Heart left ventricle (tissue), 16 donors: ENCODE data around the gene IL15. TPM values are rescaled to one million over a fixed set of nuclear protein-coding genes. Genes with fewer than 3 reads are reported as not detected.

ENCODE experiments used
- ATAC-seq, 4 donors: fragments of 200-7000 bp; cut with Tn5 transposase; one replicate each; pipeline ENCODE4 v1.9.1; 2020 to 2022; ENCODE audit warnings: moderate library complexity in 4 of 4, mild to moderate bottlenecking in 3 of 4, moderate number of reproducible peaks in 1 of 4
- DNase-seq, 5 donors: peaks; one replicate each; pipeline ENCODE4 v3.0.0-alpha.2; 2020
- H3K27ac ChIP-seq, 12 donors: fragments of 200-600 bp; sonication (generic) in 4 of 12; one replicate each; pipeline versions ENCODE4 v1.5.0 to v1.8.0; 2016 to 2022; ENCODE audit warnings: mild to moderate bottlenecking in 2 of 12
- H3K27me3 ChIP-seq, 9 donors: fragments of 200-600 bp; sonication (generic) in 2 of 9; one replicate each; pipeline versions ENCODE4 v1.5.1 to v1.8.0; 2016 to 2022; ENCODE audit warnings: mild to moderate bottlenecking in 3 of 9
- H3K36me3 ChIP-seq, 9 donors: fragments of 200-600 bp; sonication (generic) in 2 of 9; one replicate each; pipeline versions ENCODE4 v1.5.0 to v1.8.0; 2018 to 2022; ENCODE audit warnings: mild to moderate bottlenecking in 2 of 9
- H3K4me1 ChIP-seq, 12 donors: fragments of 200-600 bp; sonication (generic) in 4 of 12; one replicate each; pipeline versions ENCODE4 v1.5.0 to v1.8.0; 2016 to 2022; ENCODE audit warnings: mild to moderate bottlenecking in 3 of 12
- H3K4me3 ChIP-seq, 12 donors: fragments of 200-600 bp; sonication (generic) in 4 of 12; one replicate each; pipeline versions ENCODE4 v1.5.0 to v1.8.0; 2017 to 2022; ENCODE audit warnings: mild to moderate bottlenecking in 9 of 12, moderate library complexity in 4 of 12
- H3K9me3 ChIP-seq, 12 donors: fragments of 200-600 bp; sonication (generic) in 4 of 12; one replicate each; pipeline versions ENCODE4 v1.5.0 to v1.8.0; 2016 to 2022; ENCODE audit warnings: mild to moderate bottlenecking in 1 of 12
- POLR2A ChIP-seq, 2 donors: fragments of 450-650 bp; IDR thresholded peaks; one replicate each; pipeline ENCODE4 v1.6.1; 2017; ENCODE audit warnings: antibody characterized with exemption in 2 of 2, mild to moderate bottlenecking in 2 of 2, moderate library complexity in 2 of 2
- WGBS, 4 donors: extraction: QIAGEN DNeasy Blood & Tissue Kit in 2 of 4; methylation state at CpG; one replicate each; pipeline versions ENCODE4 v1.1.5 to v1.1.7; 2013 to 2018; 5-methylcytosine and 5-hydroxymethylcytosine counted together
- intact Hi-C, 10 donors: fragments of 100-400 bp; cut with DNase I; formaldehyde crosslinking; loops; one replicate each; pipeline versions ENCODE4 v1.11.1 to v1.14.2; 2022
- polyA plus RNA-seq, 2 donors: library from polyadenylated mRNA; stranded (reverse); fragments of 200-250 nt; gene quantifications; one replicate each; pipeline ENCODE4 v1.2.3, GENCODE V29; 2013
- total RNA-seq, 9 donors: library from RNA; depleted of rRNA in 2 of 9; stranded (reverse); fragments of >200 nt in 2 of 9; fragmentation: NEBNext Ultra II Directional in 3 of 9; extraction: Animal tissue kit (Norgen Biotek cat#: 25700) in 3 of 9; gene quantifications; one replicate each; pipeline versions ENCODE4 v1.1.0 to v1.2.4, GENCODE V29; 2016 to 2023
- TF ChIP-seq, protein P1 (sequence below), 12 donors: fragments of 200-600 bp; sonication (generic) in 4 of 12; IDR thresholded peaks; one replicate each; pipeline versions ENCODE4 v1.5.0 to v1.8.0; 2018 to 2022; ENCODE audit warnings: antibody characterized with exemption in 12 of 12, mild to moderate bottlenecking in 5 of 12
- donor health status: ischemic (EF 13 %, LVEDD 7.1; RV severe dilation, severe dysfunction).
- donor health status: healthy with polysubstance abuse.
- donor health status: DM: no; HTN: yes; CAD: no.
- donor health status: DM: no; HTN: no; CAD: no.
- donor health status: ischemic (EF 25% LVEDD 6.9; RV normal size, moderate dysfunction).
- donor health status: ischemic (EF 25% LVEDD 5.7; RV mildly dilated, moderate dysfunction).
- donor health status: healthy.
- donor health status: DM: yes; HTN: yes; CAD: no.
- donor health status: ischemic (EF 35%, LVEDD 5.7; RV mildly dilated, moderate dysfunction).
- donor health status: nonischemic (EF 11% LVEDD 7.7; RV severe dilation, severe dysfunction).
- donor health status: DM: yes; HTN: yes; CAD: no.
- donor health status: PGD.
- donor health status: ischemic (EF 29% LVEDD 5.4; RV normal size, mild dysfunction).
- donor health status: nonischemic (EF 23%, LVEDD 6.1; RV moderate dilation, normal function).

IL15 gene
- total and polyA plus RNA-seq, 11 donors, result 1.1 to 15.1 (median 2.5) TPM

GRCh38 chr4:141647966-141648365 lies 11.6 kb downstream of the IL15 start:
- no peak for DNase-seq
- Histone ChIP-seq H3K9me3 (no peaks in the 10 kb centered on the region), H3K27me3 (no peaks in the 10 kb centered on the region), H3K36me3 (no peaks in the 10 kb centered on the region), H3K4me3 (no peak overlapping the region), H3K27ac (peak overlapping the region in 3 of 12 donors; percentile 17 to 72 (median 31)), H3K4me1 (peaks cover 0 to 60% (median 12%) of the 10 kb centered on the region in 12 donors)
- WGBS, 4 donors, result 43 to 53% (median 46%) methylated on average over 1 of the region's 1 CpG
- intact Hi-C loops, result no loop called here
- ATAC-seq, result no peak
- TF ChIP-seq, protein P1, sequence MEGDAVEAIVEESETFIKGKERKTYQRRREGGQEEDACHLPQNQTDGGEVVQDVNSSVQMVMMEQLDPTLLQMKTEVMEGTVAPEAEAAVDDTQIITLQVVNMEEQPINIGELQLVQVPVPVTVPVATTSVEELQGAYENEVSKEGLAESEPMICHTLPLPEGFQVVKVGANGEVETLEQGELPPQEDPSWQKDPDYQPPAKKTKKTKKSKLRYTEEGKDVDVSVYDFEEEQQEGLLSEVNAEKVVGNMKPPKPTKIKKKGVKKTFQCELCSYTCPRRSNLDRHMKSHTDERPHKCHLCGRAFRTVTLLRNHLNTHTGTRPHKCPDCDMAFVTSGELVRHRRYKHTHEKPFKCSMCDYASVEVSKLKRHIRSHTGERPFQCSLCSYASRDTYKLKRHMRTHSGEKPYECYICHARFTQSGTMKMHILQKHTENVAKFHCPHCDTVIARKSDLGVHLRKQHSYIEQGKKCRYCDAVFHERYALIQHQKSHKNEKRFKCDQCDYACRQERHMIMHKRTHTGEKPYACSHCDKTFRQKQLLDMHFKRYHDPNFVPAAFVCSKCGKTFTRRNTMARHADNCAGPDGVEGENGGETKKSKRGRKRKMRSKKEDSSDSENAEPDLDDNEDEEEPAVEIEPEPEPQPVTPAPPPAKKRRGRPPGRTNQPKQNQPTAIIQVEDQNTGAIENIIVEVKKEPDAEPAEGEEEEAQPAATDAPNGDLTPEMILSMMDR (IDR thresholded peaks at IDR 0.05), result no peak
- no peak for TF ChIP-seq POLR2A (IDR thresholded peaks at IDR 0.05)

DNA sequence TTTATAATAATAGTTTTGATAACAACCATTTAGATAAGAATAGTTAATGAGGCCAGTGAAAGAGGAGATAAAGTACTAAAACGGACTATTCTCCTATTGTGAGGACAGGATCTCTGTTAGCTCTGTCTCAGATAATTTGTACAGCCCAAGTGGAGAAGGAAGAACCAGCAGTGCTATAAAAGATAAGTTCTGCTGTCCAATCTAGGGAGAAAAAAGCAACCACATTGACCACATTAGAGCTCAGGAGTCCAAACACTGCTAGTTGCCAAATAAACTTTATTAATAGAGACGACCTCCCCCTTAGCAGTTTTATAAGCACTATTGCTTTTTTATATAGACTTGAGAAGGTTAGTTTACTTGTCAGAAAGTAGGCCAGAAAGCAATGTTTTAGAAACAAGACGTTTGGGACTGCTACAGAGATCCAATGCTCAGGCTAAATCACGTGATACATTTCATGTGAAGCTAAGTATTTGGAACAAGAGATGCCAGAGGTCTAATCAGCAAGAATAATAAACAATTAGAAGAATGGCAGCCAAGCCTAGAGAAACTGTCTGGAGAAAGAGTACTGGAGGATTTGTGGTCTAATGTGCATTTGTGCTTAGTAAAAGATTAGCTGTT lies 15.9 kb downstream of the IL15 start:
- H3K9me3 ChIP-seq, result no peaks in the 10 kb centered on the region
- H3K4me3 ChIP-seq, result no peak overlapping the region
- TF ChIP-seq, protein P1 (IDR thresholded peaks at IDR 0.05), result no peak
- no peak for TF ChIP-seq POLR2A (IDR thresholded peaks at IDR 0.05)
- H3K27ac ChIP-seq, result peak overlapping the region in 9 of 12 donors; percentile 2 to 63 (median 39)
- 11 to 19% (median 14%) methylated on average over 4 of the region's 4 CpGs for WGBS, 4 donors
- peaks cover 0 to 49% (median 19%) of the 10 kb centered on the region in 12 donors for H3K4me1 ChIP-seq
- ATAC-seq (peak; percentile 47 to 62 (median 52)), DNase-seq (no peak)
- intact Hi-C loops, result no loop called here
- H3K36me3 ChIP-seq, result no peaks in the 10 kb centered on the region
- no peaks in the 10 kb centered on the region for H3K27me3 ChIP-seq

GRCh38 chr4:141654098-141654497 lies 17.7 kb downstream of the IL15 start:
- ATAC-seq, result peak in 3 of 4 donors; percentile 80 to 93 (median 86)

DNA sequence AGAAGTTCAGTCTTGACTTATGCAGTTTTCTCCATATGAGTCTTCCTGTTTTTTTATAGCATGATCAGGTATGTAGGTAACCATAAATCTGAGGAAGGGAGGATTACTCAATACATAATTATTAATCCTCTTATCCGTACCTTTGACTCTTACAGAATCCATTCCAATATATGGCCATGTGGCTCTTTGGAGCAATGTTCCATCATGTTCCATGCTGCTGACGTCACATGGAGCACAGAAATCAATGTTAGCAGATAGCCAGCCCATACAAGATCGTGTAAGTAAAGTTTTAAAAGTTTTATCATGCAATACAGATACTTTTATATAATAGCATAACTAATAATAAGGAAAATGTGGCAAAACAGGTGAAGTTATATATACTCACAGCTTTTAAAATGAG lies 19.6 kb downstream of the IL15 start:
- no peaks in the 10 kb centered on the region for H3K27me3 ChIP-seq
- DNase-seq (no peak), ATAC-seq (no peak)
- intact Hi-C loops, result no loop called here
- 94 to 99% (median 96%) methylated on average over 3 of the region's 3 CpGs for WGBS, 4 donors
- H3K27ac ChIP-seq, result no peak overlapping the region
- no peaks in the 10 kb centered on the region for H3K36me3 ChIP-seq
- H3K4me1 ChIP-seq, result peaks cover 0 to 32% (median 18%) of the 10 kb centered on the region in 12 donors
- H3K9me3 ChIP-seq, result no peaks in the 10 kb centered on the region
- no peak for TF ChIP-seq POLR2A (IDR thresholded peaks at IDR 0.05)
- TF ChIP-seq, protein P1 (IDR thresholded peaks at IDR 0.05), result no peak
- no peak overlapping the region for H3K4me3 ChIP-seq

More at GRCh38 chr4:141654098-141654497, 17.7 kb downstream of the IL15 start:
- intact Hi-C loops, result no loop called here
- Histone ChIP-seq H3K4me3 (no peak overlapping the region), H3K4me1 (peaks cover 0 to 33% (median 18%) of the 10 kb centered on the region in 12 donors), H3K9me3 (no peaks in the 10 kb centered on the region), H3K27ac (peak overlapping the region in 2 of 12 donors; percentile 58 to 63), H3K27me3 (no peaks in the 10 kb centered on the region), H3K36me3 (no peaks in the 10 kb centered on the region)
- TF ChIP-seq, protein P1 (IDR thresholded peaks at IDR 0.05), result peak in 11 of 12 donors; percentile 31 to 66 (median 45)
- TF ChIP-seq POLR2A (IDR thresholded peaks at IDR 0.05), result no peak
- DNase-seq, result peak in 4 of 5 donors; percentile 35 to 59 (median 51)
